IMR-90 (cell line): ENCODE measurements around the gene ZNF670. TPM values are rescaled to one million over a fixed set of nuclear protein-coding genes. Genes with fewer than 3 reads are reported as not detected.

Experiments used
- ATAC-seq: fragments of 200-7000 bp; cut with Tn5 transposase; 2 replicates; pipeline ENCODE4 v1.9.1; 2020; ENCODE audit warnings: low read depth, mild to moderate bottlenecking, moderate library complexity
- BruUV-seq: library from RNA; stranded (reverse); fragments of 400-500 nt; replicated peaks from 2 replicates; lab custom pipeline; 2021; lab: Mats Ljungman, UMichigan
- CTCF ChIA-PET: fragments of 300-600 bp; formaldehyde crosslinking; extraction: SDS; loops from one replicate; lab custom pipeline; 2021; ENCODE audit warnings: antibody characterized with exemption; lab: Yijun Ruan, JAX
- POLR2A ChIA-PET: fragments of 300-600 bp; sonication (Branson Sonifier 250); formaldehyde crosslinking; loops from one replicate; lab custom pipeline; 2022; ENCODE audit warnings: antibody characterized with exemption; ENCODE audit not compliant: unreplicated experiment; lab: Charles Lee
- DNase-seq: peaks from one replicate; pipeline ENCODE4 v3.0.0; 2013
- H2AFZ ChIP-seq: replicated peaks from 2 replicates; pipeline ENCODE3; 2013; ENCODE audit warnings: low read length, mild to moderate bottlenecking; ENCODE audit not compliant: poor library complexity
- H2AK5ac ChIP-seq: 2 replicates; pipeline ENCODE4 v1.6.1; 2013; ENCODE audit warnings: low read depth, low read length, inconsistent platforms
- H2AK9ac ChIP-seq: replicated peaks from 2 replicates; pipeline ENCODE3; 2013; ENCODE audit warnings: mild to moderate bottlenecking, low read depth, low read length, moderate library complexity; ENCODE audit not compliant: poor library complexity
- H2BK120ac ChIP-seq: 2 replicates; pipeline ENCODE4 v1.6.1; 2013; ENCODE audit warnings: low read depth, low read length, inconsistent platforms
- H2BK15ac ChIP-seq: 3 replicates; pipeline ENCODE4 v1.6.1; 2013; ENCODE audit warnings: low read depth, low read length, inconsistent platforms
- H2BK20ac ChIP-seq: 2 replicates; pipeline ENCODE4 v1.6.1; 2013; ENCODE audit warnings: low read depth, mild to moderate bottlenecking, inconsistent platforms, low read length, moderate library complexity
- H2BK5ac ChIP-seq: 2 replicates; pipeline ENCODE4 v1.6.1; 2013; ENCODE audit warnings: mild to moderate bottlenecking, low read depth, low read length, inconsistent platforms; ENCODE audit not compliant: poor library complexity, severe bottlenecking
- H3K14ac ChIP-seq: replicated peaks from 2 replicates; pipeline ENCODE4 v1.6.1; 2013; ENCODE audit warnings: low read depth, low read length, inconsistent platforms
- H3K18ac ChIP-seq: 2 replicates; pipeline ENCODE4 v1.6.1; 2013; ENCODE audit warnings: low read depth, low read length, control low read depth
- H3K23ac ChIP-seq: 2 replicates; pipeline ENCODE4 v1.6.1; 2013; ENCODE audit warnings: low read depth, low read length, inconsistent platforms
- H3K27ac ChIP-seq: 2 replicates; pipeline ENCODE4 v1.5.1; 2013; ENCODE audit warnings: mild to moderate bottlenecking, control low read depth, low read length; ENCODE audit not compliant: insufficient read depth
- H3K27me3 ChIP-seq: 2 replicates; pipeline ENCODE4 v1.6.1; 2013; ENCODE audit warnings: low read length; ENCODE audit not compliant: control insufficient read depth, insufficient read depth
- H3K36me3 ChIP-seq: 2 replicates; pipeline ENCODE4 v1.6.1; 2013; ENCODE audit warnings: low read length, mixed read lengths; ENCODE audit not compliant: control insufficient read depth, insufficient read depth
- H3K4ac ChIP-seq: 2 replicates; pipeline ENCODE4 v1.6.1; 2013; ENCODE audit warnings: low read depth, low read length, inconsistent platforms
- H3K4me1 ChIP-seq: 2 replicates; pipeline ENCODE4 v1.6.1; 2013; ENCODE audit warnings: low read length, mixed read lengths; ENCODE audit not compliant: control insufficient read depth, insufficient read depth
- H3K4me2 ChIP-seq: 2 replicates; pipeline ENCODE4 v1.6.1; 2013; ENCODE audit warnings: low read depth, mild to moderate bottlenecking, control low read depth, low read length, moderate library complexity
- H3K4me3 ChIP-seq: 2 replicates; pipeline ENCODE4 v1.5.1; 2013; ENCODE audit warnings: low read depth, mild to moderate bottlenecking, control low read depth, low read length, moderate library complexity; ENCODE audit not compliant: insufficient read depth
- H3K56ac ChIP-seq: 2 replicates; pipeline ENCODE4 v1.6.1; 2013; ENCODE audit warnings: low read length, inconsistent platforms; ENCODE audit not compliant: insufficient read depth; ENCODE audit errors: extremely low read depth
- H3K79me1 ChIP-seq, 2 experiments: 2 replicates each; pipeline ENCODE4 v1.6.1; 2013; ENCODE audit warnings: low read length in 2 of 2, inconsistent platforms in 1 of 2, low read depth in 1 of 2
- H3K9ac ChIP-seq: 2 replicates; pipeline ENCODE4 v1.6.1; 2013; ENCODE audit warnings: low read depth, low read length, control low read depth
- H3K9me1 ChIP-seq: 2 replicates; pipeline ENCODE4 v1.6.1; 2013; ENCODE audit warnings: low read length, inconsistent platforms; ENCODE audit not compliant: insufficient read depth
- H3K9me3 ChIP-seq: 2 replicates; pipeline ENCODE4 v1.6.1; 2013; ENCODE audit warnings: low read length; ENCODE audit not compliant: control insufficient read depth, insufficient read depth
- H4K20me1 ChIP-seq: 2 replicates; pipeline ENCODE4 v1.6.1; 2013; ENCODE audit warnings: low read length, inconsistent platforms; ENCODE audit not compliant: insufficient read depth
- H4K5ac ChIP-seq: 2 replicates; pipeline ENCODE4 v1.6.1; 2013; ENCODE audit warnings: mild to moderate bottlenecking, low read depth, low read length, control low read depth
- H4K8ac ChIP-seq, 2 experiments: 2 replicates each; pipeline ENCODE4 v1.6.1; 2013; ENCODE audit warnings: low read depth in 2 of 2, low read length in 2 of 2, control low read depth in 1 of 2, inconsistent platforms in 1 of 2
- H4K91ac ChIP-seq: 2 replicates; pipeline ENCODE4 v1.6.1; 2013; ENCODE audit warnings: low read depth, low read length, inconsistent platforms; ENCODE audit not compliant: insufficient read depth
- BHLHE40 ChIP-seq: fragments of 150-350 bp; IDR thresholded peaks from 2 replicates; pipeline ENCODE4 v1.6.1; 2016; ENCODE audit warnings: mild to moderate bottlenecking, low read depth, low read length
- CEBPB ChIP-seq: IDR thresholded peaks from 2 replicates; pipeline ENCODE4 v1.6.1; 2012; ENCODE audit warnings: low read depth, low read length, improper control_type of control experiment
- CHD1 ChIP-seq: IDR thresholded peaks from 2 replicates; pipeline ENCODE4 v1.6.1; 2012; ENCODE audit warnings: low read depth, low read length, improper control_type of control experiment
- FOS ChIP-seq: fragments of 150-350 bp; IDR thresholded peaks from 2 replicates; pipeline ENCODE4 v1.6.1; 2016; ENCODE audit warnings: low read depth, low read length
- MAZ ChIP-seq: IDR thresholded peaks from 2 replicates; pipeline ENCODE4 v1.6.1; 2012; ENCODE audit warnings: low read depth, mild to moderate bottlenecking, low read length, improper control_type of control experiment, moderate library complexity, borderline replicate concordance
- MXI1 ChIP-seq: IDR thresholded peaks from 2 replicates; pipeline ENCODE4 v1.6.1; 2012; ENCODE audit warnings: low read depth, mild to moderate bottlenecking, low read length, moderate library complexity, borderline replicate concordance
- NFE2L2 ChIP-seq: fragments of 150-350 bp; IDR thresholded peaks from 2 replicates; pipeline ENCODE4 v1.6.1; 2016; ENCODE audit warnings: low read depth, mild to moderate bottlenecking, low read length
- POLR2A ChIP-seq: IDR thresholded peaks from 2 replicates; pipeline ENCODE4 v1.6.1; 2012; ENCODE audit warnings: mild to moderate bottlenecking, low read depth, low read length
- RAD21 ChIP-seq: IDR thresholded peaks from 2 replicates; pipeline ENCODE4 v1.6.1; 2012; ENCODE audit warnings: low read length, improper control_type of control experiment
- RCOR1 ChIP-seq: IDR thresholded peaks from 2 replicates; pipeline ENCODE4 v1.6.1; 2012; ENCODE audit warnings: mild to moderate bottlenecking, low read length, improper control_type of control experiment; ENCODE audit not compliant: insufficient replicate concordance
- SMC3 ChIP-seq: fragments of 150-350 bp; IDR thresholded peaks from 2 replicates; pipeline ENCODE4 v1.6.1; 2016; ENCODE audit warnings: low read depth, mild to moderate bottlenecking, antibody characterized with exemption, low read length, moderate library complexity
- WGBS, 2 experiments: methylation state at CpG; one replicate each; pipeline versions ENCODE4 v1.1.5 to v1.1.7; 2013; ENCODE audit warnings: missing lambda C conversion rate in 2 of 2; ENCODE audit not compliant: insufficient read length in 1 of 2; ENCODE audit errors: extremely low coverage in 2 of 2; 5-methylcytosine and 5-hydroxymethylcytosine counted together
- dilution Hi-C: fragments of 300-500 bp; cut with HindIII; formaldehyde crosslinking; loops from one replicate; pipeline ENCODE4 v1.14.3; 2018; ENCODE audit warnings: low sequenced_read_pairs; ENCODE audit not compliant: unreplicated experiment
- in situ Hi-C: fragments of 300-500 bp; cut with MboI; formaldehyde crosslinking; loops from 3 replicates; pipeline ENCODE4 v1.14.3; 2019; ENCODE audit warnings: low sequenced_read_pairs, inconsistent platforms, mixed read lengths
- intact Hi-C: fragments of 100-400 bp; cut with micrococcal nuclease; formaldehyde crosslinking; loops from 2 replicates; pipeline ENCODE4 v1.10.0; 2022
- polyA plus RNA-seq, 3 experiments: library from polyadenylated mRNA; depleted of rRNA; stranded (reverse); fragments of >200 nt; gene quantifications; 2 replicates each; pipeline ENCODE4 v1.2.3, GENCODE V29; 2012; ENCODE audit warnings: low replicate concordance in 1 of 3
- total RNA-seq: library from RNA; depleted of rRNA; stranded (reverse); fragments of >200 nt; gene quantifications from 2 replicates; pipeline ENCODE4 v1.2.3, GENCODE V29; 2012
- TF ChIP-seq, protein P1 (sequence below): fragments of 150-350 bp; IDR thresholded peaks from 2 replicates; pipeline ENCODE4 v1.6.1; 2017; ENCODE audit warnings: mild to moderate bottlenecking, antibody characterized with exemption, low read length, low read depth
- TF ChIP-seq, protein P2 (sequence below): conservative IDR thresholded peaks from 2 replicates; pipeline ENCODE4 v1.5.1; 2012; ENCODE audit warnings: mild to moderate bottlenecking, low read depth, low read length, improper control_type of control experiment

Gene ZNF670
- total and polyA plus RNA-seq, 2 of the 4 experiments (the other 2 are of a cell fraction) = 1.8 to 4.5 TPM

DNA sequence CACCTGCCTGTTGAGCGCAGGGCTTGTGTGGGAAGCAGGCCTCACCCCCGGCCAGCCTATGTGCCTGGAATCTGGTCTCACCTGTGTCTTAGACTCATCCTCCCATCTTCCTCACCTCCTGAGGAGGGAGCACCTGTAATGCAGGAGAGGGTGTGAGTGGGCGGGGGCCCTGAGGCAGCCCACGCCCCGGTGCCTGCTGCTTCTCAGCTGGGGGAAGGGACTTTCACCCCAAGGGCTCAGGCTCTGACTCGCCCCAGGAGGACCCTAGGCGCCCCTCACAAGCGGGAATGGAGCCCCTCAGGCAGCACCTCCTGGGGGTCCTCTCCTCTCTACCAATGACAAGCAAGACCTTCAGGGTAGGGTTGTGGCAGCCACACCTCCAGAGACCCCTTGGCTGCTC is 6.7 kb upstream of the ZNF670 start:
- Histone ChIP-seq H3K9me1 (no peaks in the 10 kb centered on the region), H4K91ac (no peak overlapping the region), H3K79me1 (no peaks in the 10 kb centered on the region), H3K27me3 (no peaks in the 10 kb centered on the region), H4K8ac (no peak overlapping the region), H3K56ac (no peak overlapping the region), H3K4me3 (no peak overlapping the region), H2BK5ac (no peak overlapping the region), H2AK9ac (no peak overlapping the region), H2AFZ (no peak overlapping the region), H3K14ac (no peak overlapping the region), H2AK5ac (no peak overlapping the region), H3K4me1 (no peaks in the 10 kb centered on the region), H3K4ac (no peak overlapping the region), H3K27ac (no peak overlapping the region), H3K9me3 (no peaks in the 10 kb centered on the region), H2BK120ac (no peak overlapping the region), H4K5ac (no peak overlapping the region), H2BK15ac (no peak overlapping the region), H3K18ac (no peak overlapping the region), H3K9ac (no peak overlapping the region), H3K23ac (no peak overlapping the region), H3K36me3 (no peaks in the 10 kb centered on the region), H3K4me2 (no peak overlapping the region), H2BK20ac (no peak overlapping the region), H4K20me1 (no peaks in the 10 kb centered on the region)
- dilution Hi-C loops = no loop called here
- WGBS, 2 experiments = no CpG with 5 or more reads among the region's 8 CpGs
- no TSS peak for BruUV-seq
- POLR2A ChIA-PET = no interaction called here
- ATAC-seq = no peak
- CTCF ChIA-PET = no interaction called here
- in situ Hi-C loops = no loop called here
- TF ChIP-seq FOS (no peak), CHD1 (no peak), BHLHE40 (no peak), MAZ (no peak), RCOR1 (no peak), SMC3 (no peak), MXI1 (no peak), RAD21 (no peak), POLR2A (no peak), NFE2L2 (no peak), CEBPB (no peak)
- TF ChIP-seq, protein P1, sequence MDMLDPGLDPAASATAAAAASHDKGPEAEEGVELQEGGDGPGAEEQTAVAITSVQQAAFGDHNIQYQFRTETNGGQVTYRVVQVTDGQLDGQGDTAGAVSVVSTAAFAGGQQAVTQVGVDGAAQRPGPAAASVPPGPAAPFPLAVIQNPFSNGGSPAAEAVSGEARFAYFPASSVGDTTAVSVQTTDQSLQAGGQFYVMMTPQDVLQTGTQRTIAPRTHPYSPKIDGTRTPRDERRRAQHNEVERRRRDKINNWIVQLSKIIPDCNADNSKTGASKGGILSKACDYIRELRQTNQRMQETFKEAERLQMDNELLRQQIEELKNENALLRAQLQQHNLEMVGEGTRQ = no peak
- TF ChIP-seq, protein P2, sequence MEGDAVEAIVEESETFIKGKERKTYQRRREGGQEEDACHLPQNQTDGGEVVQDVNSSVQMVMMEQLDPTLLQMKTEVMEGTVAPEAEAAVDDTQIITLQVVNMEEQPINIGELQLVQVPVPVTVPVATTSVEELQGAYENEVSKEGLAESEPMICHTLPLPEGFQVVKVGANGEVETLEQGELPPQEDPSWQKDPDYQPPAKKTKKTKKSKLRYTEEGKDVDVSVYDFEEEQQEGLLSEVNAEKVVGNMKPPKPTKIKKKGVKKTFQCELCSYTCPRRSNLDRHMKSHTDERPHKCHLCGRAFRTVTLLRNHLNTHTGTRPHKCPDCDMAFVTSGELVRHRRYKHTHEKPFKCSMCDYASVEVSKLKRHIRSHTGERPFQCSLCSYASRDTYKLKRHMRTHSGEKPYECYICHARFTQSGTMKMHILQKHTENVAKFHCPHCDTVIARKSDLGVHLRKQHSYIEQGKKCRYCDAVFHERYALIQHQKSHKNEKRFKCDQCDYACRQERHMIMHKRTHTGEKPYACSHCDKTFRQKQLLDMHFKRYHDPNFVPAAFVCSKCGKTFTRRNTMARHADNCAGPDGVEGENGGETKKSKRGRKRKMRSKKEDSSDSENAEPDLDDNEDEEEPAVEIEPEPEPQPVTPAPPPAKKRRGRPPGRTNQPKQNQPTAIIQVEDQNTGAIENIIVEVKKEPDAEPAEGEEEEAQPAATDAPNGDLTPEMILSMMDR = no peak
- intact Hi-C loops = no loop called here
- DNase-seq = no peak
